Nephron (organoid): Measurements from ENCODE around the gene CRIP3.
A peak's percentile ranks its signal among the peaks of the same experiment; 100 is the strongest.

Experiments used
- H3K27ac Mint-ChIP-seq, 3 experiments: 2 replicates each; pipeline ENCODE4 v1.8.0; 2020; ENCODE audit warnings: mixed read lengths in 3 of 3, mild to moderate bottlenecking in 2 of 3, moderate library complexity in 1 of 3
- H3K27me3 Mint-ChIP-seq: 2 replicates; pipeline ENCODE4 v1.8.0; 2021; ENCODE audit warnings: low read depth, mild to moderate bottlenecking, moderate library complexity, mixed read lengths
- H3K36me3 Mint-ChIP-seq: 2 replicates; pipeline ENCODE4 v1.8.0; 2020; ENCODE audit warnings: low read depth, mixed read lengths
- H3K4me1 Mint-ChIP-seq: 2 replicates; pipeline ENCODE4 v1.8.0; 2020; ENCODE audit warnings: mixed read lengths
- H3K4me3 Mint-ChIP-seq, 3 experiments: 2 replicates each; pipeline ENCODE4 v1.8.0; 2020; ENCODE audit warnings: mild to moderate bottlenecking in 3 of 3, mixed read lengths in 3 of 3, moderate library complexity in 2 of 3
- H3K9me3 Mint-ChIP-seq: 2 replicates; pipeline ENCODE4 v1.8.0; 2020; ENCODE audit warnings: mixed read lengths
- TF ChIP-seq, protein P1 (sequence below), 3 experiments: fragments of 200-600 bp; sonication (generic); IDR thresholded peaks; one replicate each; pipeline ENCODE4 v1.5.0; 2021; ENCODE audit warnings: antibody characterized with exemption in 3 of 3; ENCODE audit not compliant: unreplicated experiment in 3 of 3

Gene CRIP3

DNA sequence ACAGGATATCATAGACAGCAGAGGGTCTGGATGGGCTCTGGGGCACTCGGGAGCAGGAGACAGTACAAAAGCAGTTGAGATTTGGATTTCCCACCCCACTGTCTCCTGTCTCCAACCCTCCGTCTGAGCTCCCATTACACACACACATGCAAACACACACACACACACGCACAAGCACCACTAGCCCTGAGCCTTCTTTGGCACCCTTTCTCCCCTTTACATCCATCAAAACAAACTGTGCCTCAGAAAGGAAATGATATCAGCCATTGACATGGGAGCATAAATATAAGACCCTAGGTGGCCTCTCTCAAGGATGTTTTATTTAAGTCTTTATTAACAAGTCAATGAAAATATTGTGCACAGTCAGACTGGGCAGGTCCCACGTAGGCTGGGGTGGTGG, 47.8 kb downstream of the CRIP3 start:
- peaks cover 10% of the 10 kb centered on the region for H3K4me1 Mint-ChIP-seq
- no peak overlapping the region for H3K4me3 Mint-ChIP-seq
- TF ChIP-seq, protein P1, sequence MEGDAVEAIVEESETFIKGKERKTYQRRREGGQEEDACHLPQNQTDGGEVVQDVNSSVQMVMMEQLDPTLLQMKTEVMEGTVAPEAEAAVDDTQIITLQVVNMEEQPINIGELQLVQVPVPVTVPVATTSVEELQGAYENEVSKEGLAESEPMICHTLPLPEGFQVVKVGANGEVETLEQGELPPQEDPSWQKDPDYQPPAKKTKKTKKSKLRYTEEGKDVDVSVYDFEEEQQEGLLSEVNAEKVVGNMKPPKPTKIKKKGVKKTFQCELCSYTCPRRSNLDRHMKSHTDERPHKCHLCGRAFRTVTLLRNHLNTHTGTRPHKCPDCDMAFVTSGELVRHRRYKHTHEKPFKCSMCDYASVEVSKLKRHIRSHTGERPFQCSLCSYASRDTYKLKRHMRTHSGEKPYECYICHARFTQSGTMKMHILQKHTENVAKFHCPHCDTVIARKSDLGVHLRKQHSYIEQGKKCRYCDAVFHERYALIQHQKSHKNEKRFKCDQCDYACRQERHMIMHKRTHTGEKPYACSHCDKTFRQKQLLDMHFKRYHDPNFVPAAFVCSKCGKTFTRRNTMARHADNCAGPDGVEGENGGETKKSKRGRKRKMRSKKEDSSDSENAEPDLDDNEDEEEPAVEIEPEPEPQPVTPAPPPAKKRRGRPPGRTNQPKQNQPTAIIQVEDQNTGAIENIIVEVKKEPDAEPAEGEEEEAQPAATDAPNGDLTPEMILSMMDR (IDR thresholded peaks at IDR 0.05; ENCODE audit: unreplicated experiment in 3 of 3), result no peak
- H3K27me3 Mint-ChIP-seq, result peaks cover 12% of the 10 kb centered on the region
- H3K27ac Mint-ChIP-seq, result peak overlapping the region in 1 of 3 experiments; percentile 65
- H3K9me3 Mint-ChIP-seq, result no peaks in the 10 kb centered on the region
- H3K36me3 Mint-ChIP-seq, result no peaks in the 10 kb centered on the region

DNA sequence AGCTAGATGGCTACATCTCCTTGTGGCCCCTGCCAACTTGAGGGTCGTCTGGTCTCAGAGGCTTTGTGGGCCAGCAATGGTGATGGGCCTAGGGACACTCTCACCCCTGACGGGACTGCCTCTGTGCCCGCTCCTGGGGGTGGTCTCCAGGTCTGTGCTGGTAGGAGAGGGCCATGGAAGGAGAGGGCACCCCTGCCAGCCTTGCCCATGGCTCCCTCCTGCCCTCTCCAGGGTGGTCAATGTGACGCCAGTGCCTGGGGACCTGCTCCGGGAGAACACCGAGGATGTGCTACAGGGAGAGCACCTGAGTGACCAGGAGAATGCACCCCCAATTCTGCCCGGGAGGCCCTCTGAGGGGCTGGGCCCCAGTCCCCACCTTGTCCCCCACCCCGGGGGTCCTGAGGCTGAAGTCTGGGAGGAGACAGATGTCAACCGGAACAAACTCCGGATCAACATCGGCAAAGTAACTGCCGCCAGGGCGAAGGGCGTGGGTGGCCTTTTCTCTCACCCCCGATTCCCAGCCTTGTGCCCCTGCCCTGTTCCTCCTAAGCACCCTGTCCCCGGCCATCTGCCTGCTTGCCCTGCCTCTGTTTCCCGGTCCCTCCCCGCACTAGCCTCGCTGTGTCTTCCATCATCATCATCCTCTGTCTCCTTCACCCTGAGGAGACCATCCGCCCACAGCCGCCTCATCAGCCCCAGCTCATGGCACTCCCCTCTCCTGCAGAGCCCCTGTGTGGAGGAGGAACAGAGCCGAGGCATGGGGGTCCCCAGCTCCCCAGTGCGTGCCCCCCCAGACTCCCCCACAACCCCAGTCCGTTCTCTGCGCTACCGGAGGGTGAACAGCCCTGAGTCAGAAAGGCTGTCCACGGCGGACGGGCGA, 49.6 kb downstream of the CRIP3 start:
- TF ChIP-seq, protein P1 (IDR thresholded peaks at IDR 0.05; ENCODE audit: unreplicated experiment in 3 of 3), result no peak

DNA sequence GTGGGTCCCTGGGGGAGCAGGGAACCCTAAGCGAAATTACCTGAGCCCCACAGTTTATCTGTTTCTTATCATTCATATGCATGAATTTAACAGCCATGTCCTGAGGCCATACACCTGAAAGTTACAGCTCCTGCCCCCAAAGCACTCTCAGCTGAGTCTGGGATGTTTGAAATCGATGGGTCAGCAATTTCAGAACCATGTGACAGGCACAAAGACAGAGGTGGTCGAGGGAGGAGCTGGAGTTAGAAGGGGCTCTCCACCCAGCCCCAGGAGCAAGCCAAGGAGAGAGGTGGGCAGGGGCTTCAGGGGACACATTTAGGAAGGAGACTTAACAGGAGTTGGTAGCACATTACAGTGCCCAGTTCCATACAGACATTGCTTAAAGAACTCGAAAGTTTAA, 50.4 kb downstream of the CRIP3 start:
- Mint-ChIP-seq H3K4me3 (no peak overlapping the region), H3K27me3 (peaks cover 14% of the 10 kb centered on the region), H3K9me3 (no peaks in the 10 kb centered on the region), H3K27ac (no peak overlapping the region), H3K4me1 (peaks cover 10% of the 10 kb centered on the region), H3K36me3 (no peaks in the 10 kb centered on the region)
- TF ChIP-seq, protein P1 (IDR thresholded peaks at IDR 0.05; ENCODE audit: unreplicated experiment in 3 of 3), result no peak

More for the DNA sequence above, 49.6 kb downstream of the CRIP3 start:
- Mint-ChIP-seq H3K4me3 (peak overlapping the region in 1 of 3 experiments; percentile 33), H3K9me3 (no peaks in the 10 kb centered on the region), H3K4me1 (peaks cover 10% of the 10 kb centered on the region), H3K36me3 (no peaks in the 10 kb centered on the region), H3K27me3 (peaks cover 13% of the 10 kb centered on the region), H3K27ac (no peak overlapping the region)

DNA sequence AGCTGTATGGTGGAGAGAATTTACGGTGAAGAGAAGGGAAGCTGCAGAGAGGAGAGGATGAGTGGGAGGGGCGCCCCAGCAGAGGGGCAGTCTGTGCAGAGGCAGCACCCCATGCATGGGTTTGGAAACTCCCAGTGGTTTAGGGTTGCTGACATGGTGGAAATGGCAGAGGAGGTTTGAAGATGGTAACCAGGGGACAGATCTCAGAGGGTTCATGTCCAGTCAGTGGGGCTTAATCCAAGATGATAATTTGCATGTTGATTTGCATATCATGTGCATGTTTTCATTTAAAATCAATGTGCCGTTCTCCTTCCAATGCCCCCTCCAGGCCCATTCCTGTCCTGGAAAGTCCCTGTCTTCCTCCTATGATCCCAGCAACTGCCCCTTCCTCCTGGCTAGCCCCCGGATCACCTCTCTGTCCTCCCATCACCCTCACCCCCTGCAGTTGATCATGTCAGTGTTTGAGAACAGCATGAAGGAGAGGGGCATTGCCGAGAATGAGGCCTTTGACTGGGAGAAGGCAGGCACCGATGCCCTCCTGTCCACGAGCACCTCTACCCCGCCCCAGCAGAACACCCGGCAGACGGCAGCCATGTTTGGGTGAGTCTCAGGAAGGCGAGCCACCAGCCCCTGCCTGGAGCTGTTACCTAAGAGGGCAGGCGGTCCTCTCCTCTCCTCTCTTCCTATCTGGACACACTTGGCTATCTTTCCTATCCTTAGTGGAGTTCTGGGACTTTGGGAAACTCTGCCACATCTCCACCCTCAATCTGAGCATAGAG, 51.1 kb downstream of the CRIP3 start:
- Mint-ChIP-seq H3K36me3 (no peaks in the 10 kb centered on the region), H3K27ac (no peak overlapping the region), H3K27me3 (peaks cover 19% of the 10 kb centered on the region), H3K4me1 (peaks cover 10% of the 10 kb centered on the region), H3K9me3 (no peaks in the 10 kb centered on the region), H3K4me3 (no peak overlapping the region)
- TF ChIP-seq, protein P1 (IDR thresholded peaks at IDR 0.05; ENCODE audit: unreplicated experiment in 3 of 3), result no peak

DNA sequence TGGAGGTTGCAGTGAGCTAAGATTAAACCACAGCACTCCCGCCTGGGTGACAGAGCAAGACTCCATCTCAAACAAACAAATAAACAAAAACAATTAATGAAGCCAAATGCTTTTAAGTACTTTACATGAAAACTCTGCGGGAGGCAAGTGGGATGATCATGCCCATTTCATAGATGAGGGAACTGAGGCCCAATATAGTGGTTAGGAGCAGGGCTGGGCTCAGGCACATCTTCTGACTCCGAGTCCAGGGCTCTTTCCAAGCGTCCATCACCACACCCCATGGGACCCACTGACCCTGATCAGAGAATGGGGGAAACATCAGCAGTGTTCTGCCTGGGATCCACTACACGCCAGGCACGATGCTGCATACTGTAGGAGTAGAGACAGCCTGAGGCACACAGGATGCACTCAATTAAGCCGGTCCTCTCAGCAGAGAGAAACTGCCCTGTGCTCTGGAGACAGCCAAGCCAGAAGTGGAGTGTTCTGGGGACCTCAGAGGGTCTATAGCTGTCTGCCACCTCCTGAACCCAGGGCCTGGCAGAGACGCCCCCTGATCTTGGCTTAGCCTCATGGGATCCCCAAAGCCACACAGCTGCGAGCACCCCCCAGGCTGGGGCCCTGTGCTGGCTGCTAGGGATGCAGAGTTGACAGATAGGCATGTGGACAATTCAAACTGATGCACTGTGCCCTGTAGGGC, 51.8 kb downstream of the CRIP3 start:
- Mint-ChIP-seq H3K4me1 (peaks cover 13% of the 10 kb centered on the region), H3K4me3 (no peak overlapping the region), H3K9me3 (no peaks in the 10 kb centered on the region), H3K27me3 (peaks cover 20% of the 10 kb centered on the region), H3K27ac (no peak overlapping the region), H3K36me3 (no peaks in the 10 kb centered on the region)
- TF ChIP-seq, protein P1 (IDR thresholded peaks at IDR 0.05; ENCODE audit: unreplicated experiment in 3 of 3), result no peak
